HG03066 (cell line): Measurements from ENCODE around the gene FAM81A.

Experiments
- ATAC-seq: cut with Tn5 transposase; IDR thresholded peaks from one replicate; pipeline ENCODE4 v1.9.1; 2021; ENCODE audit warnings: low read depth; ENCODE audit not compliant: unreplicated experiment

The FAM81A gene

DNA sequence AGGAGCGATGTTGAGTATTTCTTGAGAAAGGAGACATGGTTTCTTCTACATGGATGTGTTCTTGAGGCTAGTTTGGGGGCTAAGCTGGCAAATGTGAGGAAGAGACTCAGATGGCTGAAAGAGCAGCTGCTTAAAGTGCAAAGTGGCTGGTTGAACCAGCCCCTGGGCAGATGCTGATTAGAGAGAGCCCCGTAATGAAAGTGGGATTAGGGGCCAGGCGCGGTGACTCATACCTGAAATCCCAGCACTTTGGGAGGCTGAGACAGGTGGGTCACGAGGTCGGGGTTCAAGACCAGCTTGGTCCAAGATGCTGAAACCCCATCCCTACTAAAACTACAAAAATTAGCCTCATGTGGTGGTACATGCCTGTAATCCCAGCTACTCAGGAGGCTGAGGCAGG, 98.6 kb downstream of the FAM81A start:
- no peak for ATAC-seq

DNA sequence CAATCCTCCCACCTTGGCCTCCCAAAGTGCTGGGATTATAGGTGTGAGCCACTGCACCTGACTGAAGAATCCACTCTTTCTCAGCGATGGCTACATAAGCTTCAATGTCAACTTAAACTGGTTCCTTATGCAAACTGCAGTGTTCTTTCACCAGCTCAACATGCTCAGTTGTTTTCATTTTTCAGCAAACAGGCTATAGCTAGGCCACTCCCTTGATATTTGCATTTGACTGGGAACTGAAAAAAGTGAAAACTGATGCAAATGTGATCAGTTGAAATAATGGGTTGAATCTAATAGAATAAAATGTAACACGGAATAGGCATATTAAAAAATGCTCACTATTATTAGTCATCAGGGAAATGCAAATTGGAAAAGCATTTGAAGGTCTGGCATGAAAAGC, 99.4 kb downstream of the FAM81A start:
- no peak for ATAC-seq

DNA sequence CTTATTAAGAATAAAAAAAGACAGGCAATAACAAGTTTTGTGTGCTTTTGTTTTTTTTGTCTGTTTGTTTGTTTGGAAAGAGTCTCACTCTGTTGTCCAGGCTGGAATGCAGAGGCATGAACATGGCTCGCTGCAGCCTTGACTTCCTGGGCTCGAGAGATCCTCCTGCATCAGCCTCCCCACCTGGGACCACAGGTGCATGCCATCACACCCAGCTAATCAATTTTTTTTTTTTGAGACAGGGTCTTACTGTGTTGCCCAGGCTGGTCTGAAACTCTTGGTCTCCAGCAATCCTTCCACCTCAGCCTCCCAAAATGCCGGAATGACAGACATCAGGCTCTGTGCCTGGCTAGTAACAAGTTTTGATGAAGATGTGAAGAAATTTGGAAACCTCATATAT, 100.5 kb downstream of the FAM81A start:
- no peak for ATAC-seq

DNA sequence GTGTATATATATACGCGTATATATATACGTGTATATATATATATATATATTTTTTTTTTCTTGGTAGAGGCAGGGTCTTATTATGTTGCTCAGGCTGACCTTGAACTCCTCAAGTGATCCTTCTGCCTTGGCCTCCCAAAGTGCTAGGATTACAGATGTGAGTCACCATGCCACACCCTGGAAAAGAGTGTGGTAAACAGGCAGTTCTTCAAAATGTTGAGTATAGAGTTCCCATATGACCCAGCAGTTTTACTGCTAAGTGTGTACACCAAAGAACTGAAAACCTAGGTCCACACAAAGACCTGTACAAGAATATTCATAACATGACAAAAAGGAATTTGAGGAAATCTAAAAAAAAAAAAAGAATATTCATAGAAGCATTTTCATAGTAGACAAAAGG, 101.8 kb downstream of the FAM81A start:
- no peak for ATAC-seq

DNA sequence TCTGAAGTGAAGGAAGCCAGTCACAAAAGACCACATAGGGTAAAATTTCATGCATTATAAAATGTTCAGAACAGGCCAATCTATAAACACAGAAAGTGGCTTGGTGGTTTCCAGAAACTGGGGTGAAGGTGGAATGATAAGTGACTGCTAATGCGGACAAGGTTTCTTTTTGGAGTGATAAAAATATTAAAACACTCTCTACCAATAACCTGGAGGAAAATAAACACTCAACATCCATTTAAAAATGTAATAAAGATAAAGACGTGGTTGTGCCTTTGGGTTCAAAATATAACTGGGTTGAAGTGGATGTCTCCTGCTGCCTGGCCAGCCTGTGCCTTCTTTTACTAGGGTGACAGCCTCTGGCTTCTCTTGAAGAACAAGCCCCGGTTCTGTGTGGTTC, 102.7 kb downstream of the FAM81A start:
- ATAC-seq = no peak

DNA sequence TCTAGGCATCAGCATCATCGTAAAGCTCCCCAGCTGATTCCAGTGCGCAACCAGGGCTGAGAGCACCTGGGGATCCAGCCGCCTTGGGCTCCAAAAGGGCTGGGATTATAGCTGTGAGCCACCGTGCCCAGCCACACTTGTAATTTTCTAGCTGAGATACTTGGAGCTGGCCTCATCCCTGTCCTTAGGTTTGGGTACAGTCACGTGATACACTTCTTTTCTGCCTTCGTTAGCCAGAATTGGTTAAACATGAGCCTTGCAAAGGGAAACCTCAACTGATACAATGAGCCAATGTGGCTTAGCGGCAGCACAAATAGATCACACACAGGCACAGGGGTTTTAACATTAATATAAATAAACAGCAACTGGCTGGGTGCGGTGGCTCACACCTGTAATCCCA, 103.8 kb downstream of the FAM81A start:
- no peak for ATAC-seq

DNA sequence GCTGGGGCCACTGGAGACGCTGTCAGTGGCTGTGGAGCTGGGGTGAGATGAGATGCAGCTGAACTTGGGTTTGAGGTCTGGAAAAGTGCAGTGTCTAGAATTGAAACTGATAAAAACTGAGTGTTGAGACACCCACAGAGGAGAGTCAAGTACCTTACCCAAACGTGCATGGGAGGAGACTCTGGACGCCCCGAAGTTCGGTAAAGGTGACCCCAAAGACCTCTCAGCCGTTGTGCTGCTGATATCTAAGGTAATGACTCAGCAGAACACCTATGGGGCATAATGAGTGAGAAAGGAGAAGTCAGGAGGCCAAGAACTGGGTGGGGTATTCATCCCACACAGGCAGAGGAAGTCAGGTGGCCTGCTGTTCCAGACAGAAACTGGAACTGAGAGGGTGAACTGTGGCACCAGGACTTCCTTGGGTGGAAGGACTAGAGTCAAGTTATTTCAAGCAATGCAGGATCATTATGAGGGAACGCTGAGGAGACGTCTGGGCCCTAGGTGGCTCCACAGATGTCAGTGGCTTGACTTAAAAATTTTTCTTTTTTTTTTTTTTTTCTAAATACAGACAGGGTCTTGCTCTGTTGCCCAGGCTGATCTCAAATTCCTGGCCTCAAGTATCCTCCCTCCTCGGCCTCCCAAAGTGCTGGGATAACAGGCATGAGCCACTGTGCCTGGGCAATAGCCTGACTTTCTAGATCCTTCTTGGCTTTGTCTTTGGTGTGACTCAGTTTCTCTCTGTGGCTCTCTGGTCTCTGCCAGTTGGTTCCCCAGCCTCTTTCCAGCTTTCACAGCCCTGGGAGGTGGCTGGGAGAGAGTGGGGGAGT, 105.9 kb downstream of the FAM81A start:
- ATAC-seq = peak; percentile 90

DNA sequence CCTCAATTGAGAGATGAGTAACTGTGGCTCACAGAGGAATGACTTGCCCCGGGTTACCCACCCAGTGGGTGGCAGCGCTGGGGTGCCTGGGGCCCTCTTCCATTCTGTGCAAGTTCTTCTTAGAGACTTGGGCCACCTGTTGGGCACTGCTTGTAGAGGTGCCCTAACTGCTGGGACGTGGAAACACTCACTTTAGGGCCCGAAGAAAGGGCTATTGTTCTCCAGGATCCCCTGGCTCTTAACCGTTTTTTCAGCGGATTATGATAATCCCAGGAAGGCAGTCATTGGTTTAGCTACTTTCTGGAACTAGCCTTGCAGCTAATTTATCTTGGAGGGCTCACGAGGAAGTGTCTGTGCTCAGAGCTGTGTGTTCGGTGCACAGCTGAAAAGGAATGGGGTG, 107.6 kb downstream of the FAM81A start:
- no peak for ATAC-seq

DNA sequence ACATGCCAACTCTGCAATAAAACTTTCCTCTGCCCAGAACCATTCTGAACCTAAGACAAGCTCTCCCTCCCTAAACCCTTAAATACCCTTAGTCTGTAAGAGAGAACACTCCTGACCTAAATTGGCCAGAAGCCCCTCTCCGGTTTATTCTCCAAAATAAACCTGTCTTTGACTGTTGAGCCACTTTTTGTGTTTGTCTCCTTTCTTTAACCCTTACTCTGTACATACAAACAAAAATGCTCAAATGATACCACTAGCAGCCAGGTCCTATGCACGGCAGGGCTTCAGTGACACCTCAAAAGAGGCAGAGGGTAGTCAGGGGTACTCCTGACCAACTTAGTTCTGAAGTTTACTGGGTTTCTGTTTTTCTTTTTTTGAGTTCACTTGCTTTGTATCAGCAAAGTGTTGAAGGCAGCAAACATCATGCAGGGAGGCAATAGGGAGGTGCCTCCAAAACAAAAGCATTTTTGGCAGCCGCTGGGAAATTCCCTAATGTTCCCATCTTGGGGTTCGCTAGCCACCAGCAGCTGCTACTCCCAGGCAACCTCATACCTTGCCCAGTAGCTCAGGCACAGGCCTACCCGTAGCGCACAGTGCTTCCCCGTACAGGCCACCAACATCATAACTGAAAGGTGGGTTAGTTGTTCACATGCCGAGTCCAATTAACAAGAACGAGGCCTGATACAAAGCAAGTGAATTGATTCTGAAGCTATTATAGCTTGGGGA, 110.7 kb downstream of the FAM81A start:
- ATAC-seq = no peak

DNA sequence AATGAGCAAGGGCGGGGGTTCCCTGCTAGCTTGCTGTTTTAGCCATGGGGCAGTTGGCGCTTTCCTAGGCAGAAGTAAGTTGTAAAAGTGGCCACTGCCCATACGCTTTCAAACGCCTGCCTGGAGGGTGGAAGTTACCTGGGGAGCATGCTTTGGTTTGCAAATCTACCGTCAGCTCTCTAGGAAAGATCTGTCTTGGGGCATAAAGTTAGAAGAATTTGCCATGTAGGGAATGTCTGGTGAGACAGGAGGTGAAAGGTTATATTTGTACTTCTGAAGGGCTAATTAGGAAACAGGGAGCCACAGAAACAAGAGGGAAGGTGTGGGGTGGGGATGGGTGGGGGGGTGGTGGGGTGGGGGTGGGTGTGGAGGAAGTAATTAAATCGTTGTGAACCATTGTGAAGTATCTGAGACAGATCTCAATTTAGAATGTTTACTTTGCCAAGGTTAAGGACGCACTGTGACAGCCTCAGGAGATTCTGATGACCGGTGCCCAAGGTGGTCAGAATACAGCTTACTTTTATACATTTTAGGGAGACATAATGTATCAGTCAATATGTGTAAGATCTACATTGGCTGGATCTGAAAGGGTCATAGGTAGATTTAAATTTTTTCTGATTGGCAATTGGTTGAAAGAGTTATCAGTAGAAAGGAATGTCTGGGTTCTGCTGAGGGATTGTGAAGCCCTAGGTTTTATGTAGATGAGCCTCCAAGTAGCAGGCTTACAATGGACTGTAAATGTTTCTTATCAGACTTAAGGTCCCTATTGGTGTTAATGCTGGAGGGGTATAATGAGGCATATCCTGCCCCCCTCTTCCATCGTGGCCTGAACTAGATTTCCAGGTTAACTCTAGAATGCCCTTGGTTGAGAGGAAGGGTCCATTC, 111.6 kb downstream of the FAM81A start:
- ATAC-seq = no peak

DNA sequence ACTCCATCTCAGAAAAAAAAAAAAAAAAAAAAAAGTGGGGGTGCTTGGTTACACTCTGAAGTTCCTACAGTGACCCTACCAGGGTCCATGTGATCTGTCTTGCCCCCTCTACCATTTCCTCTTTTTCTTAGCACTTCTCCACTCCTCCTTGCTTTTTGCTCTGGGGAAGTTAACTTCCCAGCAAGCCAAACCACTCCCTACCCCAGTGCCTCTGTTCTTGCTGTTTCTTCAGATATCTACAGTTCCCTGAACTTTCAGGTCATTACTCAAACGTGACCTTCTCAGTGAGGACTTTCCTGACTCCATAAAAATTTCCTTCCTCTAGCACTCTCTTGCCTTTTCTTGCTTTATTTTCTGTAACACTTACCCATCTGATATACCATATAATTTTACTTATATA, 112.5 kb downstream of the FAM81A start:
- ATAC-seq = no peak

DNA sequence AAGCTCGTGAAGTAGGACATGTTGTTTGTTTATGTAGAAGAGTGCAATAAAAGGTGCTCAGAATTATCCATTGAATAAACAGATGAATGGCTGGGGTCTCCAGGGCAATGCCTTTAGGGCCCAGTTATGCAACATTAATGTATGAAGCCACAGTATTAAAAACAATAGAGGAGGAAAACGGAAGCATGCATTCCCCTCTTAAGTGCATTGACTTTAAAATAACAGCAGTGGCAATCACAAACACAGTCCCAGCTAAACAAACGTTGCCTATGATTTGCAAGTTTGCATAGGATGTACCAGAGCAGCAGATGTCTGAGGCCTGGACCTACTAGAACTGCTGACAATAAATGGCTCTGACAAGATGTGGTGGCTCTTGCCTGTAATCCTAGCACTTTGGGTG, 113.0 kb downstream of the FAM81A start:
- ATAC-seq = no peak

DNA sequence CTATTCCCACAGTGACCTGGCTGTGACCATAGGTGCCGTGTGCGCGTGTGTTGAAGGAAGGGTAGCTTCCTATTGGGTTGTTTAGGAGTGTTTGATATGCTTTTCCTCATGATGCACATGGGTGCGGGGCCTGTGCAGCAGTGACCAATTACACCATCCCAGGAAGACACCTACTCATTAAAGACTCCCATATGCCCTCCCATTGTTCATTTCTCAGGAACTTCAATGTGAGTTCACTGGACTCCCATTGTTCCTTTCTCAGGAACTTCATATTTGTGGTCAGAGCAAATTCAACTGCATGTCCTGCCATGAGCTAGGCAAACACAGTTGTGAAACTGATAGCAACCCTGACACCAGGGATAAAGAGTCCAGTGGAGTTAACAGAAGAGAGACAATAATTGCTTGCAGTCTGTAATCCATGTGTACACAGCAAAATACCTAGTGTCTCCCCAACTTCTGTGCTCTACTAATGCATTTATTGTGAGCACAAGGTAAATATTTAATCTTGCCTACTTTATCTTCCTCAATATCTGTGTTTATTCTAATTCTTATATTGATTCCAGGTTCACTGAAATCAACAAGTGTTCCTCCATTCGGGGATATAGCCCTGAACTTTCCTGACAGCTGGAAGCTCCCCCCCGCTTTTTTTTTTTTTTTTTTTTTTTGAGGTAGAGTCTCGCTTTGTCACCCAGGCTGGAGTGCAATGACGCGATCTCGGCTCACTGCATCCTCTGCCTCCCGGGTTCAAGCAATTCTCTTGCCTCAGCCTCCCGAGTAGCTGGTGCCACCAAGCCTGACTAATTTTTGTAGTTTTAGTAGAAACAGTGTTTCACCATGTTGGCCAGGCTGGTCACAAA, 116.1 kb downstream of the FAM81A start:
- no peak for ATAC-seq

DNA sequence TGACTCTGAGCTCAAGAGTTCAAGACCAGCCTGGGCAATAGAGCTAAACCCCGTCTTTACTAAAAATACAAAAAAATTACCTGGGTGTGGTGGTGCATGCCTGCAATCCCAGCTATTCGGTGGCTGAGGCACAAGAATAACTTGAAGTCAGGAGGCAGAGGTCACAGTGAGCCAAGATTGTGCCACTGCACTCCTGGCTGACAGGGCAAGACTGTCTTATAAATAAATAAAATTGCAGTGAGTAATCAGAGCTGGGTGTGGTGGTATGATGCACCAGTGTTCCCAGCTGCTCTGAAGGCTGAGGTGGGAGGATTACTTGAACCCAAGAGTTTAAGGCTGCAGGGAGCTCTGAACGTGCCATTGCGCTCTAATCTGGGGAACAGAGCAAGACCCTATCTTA, 117.7 kb downstream of the FAM81A start:
- ATAC-seq = no peak

DNA sequence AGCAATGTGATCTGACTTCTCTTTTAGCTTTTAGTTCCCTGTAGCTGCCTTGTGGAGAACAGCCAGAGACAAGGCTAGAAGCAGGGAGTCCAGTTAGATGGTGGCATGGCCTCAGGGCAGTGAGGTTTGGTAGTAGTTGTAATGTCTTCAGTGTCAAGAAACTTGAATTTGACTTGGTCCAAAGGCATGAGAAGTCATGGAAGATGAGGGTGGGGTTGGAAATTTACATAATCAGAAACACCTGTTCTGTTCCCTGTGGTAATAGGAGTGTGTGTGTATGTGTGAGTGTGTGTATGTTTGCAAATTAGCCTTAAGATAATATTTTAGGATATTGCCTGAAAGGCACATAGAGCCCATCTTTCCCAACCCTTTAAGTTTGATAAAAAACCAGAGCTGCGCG, 118.4 kb downstream of the FAM81A start:
- no peak for ATAC-seq

DNA sequence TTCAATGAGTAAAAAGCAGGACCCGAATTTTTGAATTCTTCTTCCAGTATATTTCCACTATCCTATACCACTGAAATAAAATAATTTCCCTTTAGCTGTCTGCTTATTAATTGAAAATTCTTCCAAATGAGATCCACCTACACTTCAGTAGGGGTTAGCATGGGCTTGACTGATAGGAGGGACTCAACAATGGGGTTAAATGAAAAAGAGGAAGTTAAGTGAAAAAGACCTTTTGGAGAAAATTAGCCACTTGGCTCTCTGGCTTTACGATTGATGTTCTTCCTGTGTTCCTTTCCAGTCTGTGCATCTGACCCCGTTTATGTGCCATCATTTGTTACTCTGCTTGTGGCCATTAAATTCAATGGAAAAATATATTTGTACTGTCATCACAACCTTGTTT, 119.6 kb downstream of the FAM81A start:
- no peak for ATAC-seq

DNA sequence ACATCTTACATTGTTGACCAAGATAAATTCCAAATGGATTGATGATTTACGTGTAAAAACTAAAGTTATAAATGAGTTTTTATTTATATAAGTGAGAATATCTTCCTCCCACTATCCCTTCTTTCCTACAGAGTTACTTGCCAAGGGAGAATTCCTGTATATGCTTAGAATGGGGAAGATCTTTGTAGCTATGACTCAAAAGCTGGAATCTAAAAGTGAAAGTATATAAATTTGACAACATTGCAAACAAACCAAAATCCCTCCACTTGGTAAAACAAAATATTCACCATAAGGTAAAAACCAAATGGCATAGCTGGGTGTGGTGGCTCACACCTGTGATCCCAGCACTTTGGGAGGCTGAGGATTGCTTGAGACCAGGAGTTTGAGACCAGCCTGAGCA, 120.9 kb downstream of the FAM81A start:
- ATAC-seq = no peak

DNA sequence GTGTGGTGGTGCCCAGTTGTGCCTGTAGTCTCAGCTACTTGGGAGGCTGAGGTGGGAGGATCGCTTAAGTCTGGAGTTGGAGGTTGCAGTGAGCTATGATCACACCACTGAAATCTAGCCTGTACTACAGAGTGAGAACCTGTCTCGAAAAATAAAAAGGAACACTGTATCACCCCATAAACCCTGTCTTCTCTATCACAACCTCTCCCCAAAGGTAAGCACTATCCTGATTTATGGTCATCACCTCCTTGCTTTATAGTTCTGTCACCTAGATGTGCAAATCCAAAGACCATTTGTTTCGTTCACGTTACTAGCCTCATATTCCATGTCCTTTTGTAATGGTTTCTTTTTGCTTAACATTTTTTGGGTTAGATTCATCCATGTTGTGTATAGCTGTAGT, 123.6 kb downstream of the FAM81A start:
- no peak for ATAC-seq

DNA sequence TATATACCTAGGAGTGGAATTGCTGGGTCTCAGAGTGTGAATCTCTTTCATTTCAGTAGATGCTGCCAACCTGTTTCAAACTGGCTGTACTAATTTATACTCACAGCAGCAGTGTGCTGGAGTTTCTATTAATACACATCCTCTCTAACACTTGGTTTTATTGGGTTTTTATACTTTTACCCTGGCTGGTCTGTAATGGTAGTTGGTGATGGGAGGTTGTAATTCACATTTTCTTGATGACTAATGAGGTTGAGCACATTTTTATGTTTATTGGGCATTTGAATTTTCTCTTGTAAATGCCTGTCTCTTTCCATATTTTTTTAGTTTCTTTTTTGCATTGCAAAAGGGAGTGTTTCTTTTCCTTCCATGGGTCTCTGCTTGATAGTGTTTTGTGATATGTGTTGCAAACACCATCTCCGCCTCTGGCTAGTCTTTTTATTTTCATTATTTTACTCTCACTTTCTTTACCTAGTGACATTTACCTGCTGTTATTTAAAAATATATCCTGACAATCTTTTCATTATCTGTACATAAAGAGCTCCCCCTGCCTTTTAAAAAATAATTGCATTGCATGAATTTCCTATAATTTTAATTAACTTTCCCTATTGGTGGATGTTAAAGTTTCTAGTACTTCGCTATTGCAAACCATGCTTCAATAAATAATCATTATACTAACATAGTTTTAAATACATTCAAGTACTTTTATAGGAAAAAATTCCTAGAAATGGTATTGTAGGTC, 124.6 kb downstream of the FAM81A start:
- ATAC-seq = no peak

DNA sequence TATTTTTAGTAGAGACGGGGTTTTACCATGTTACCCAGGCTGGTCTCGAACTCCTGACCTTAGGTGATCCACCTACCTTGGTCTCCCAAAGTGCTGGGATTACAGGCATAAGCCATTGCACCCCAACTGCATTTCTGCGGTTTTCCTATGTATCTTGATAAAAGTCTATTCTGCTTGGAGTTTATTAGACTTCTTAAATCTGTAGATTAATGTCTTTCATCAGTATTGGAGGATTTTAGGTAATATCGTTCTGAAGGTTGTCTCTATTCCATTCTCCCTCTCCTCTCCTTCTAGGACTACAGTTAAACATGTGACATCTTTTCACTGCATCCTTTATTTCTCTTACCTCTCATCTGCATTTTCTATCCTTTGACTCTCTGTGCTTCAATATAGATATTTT, 127.3 kb downstream of the FAM81A start:
- ATAC-seq = no peak
